Right cardiac atrium (tissue), 5 donors: Measurements from ENCODE around the gene PALB2. TPM values are rescaled to one million over a fixed set of nuclear protein-coding genes. Genes with fewer than 3 reads are reported as not detected.

Experiments
- ATAC-seq, 2 donors: fragments of 200-7000 bp; cut with Tn5 transposase; one replicate each; pipeline versions ENCODE4 v1.8.0 to v1.9.1; 2020; ENCODE audit warnings: moderate library complexity in 2 of 2, mild to moderate bottlenecking in 1 of 2
- DNase-seq, 3 donors: peaks; one replicate each; pipeline ENCODE4 v3.0.0-alpha.2; 2020
- H3K27ac ChIP-seq: one replicate; pipeline ENCODE4 v1.5.1; 2013; ENCODE audit warnings: mild to moderate bottlenecking, low read length, control low read depth, moderate library complexity
- H3K27me3 ChIP-seq: one replicate; pipeline ENCODE4 v1.6.1; 2013; ENCODE audit not compliant: control insufficient read depth, insufficient read depth
- H3K4me1 ChIP-seq: one replicate; pipeline ENCODE4 v1.6.1; 2013; ENCODE audit warnings: low read length; ENCODE audit not compliant: control insufficient read depth, insufficient read depth
- H3K4me3 ChIP-seq: one replicate; pipeline ENCODE4 v1.5.1; 2013; ENCODE audit warnings: low read length, control low read depth
- H3K9me3 ChIP-seq: one replicate; pipeline ENCODE4 v1.6.1; 2013; ENCODE audit warnings: low read length; ENCODE audit not compliant: control insufficient read depth
- WGBS: extraction: QIAGEN DNeasy Blood & Tissue Kit; methylation state at CpG from one replicate; pipeline ENCODE4 v1.1.7; 2013; 5-methylcytosine and 5-hydroxymethylcytosine counted together
- intact Hi-C, 4 donors: fragments of 100-400 bp; cut with DNase I; formaldehyde crosslinking; loops; one replicate each; pipeline versions ENCODE4 v1.11.0 to v1.14.0; 2022 to 2023
- polyA plus RNA-seq: library from polyadenylated mRNA; stranded (reverse); fragments of 200-250 nt; gene quantifications from one replicate; pipeline ENCODE4 v1.2.3, GENCODE V29; 2013
- total RNA-seq, 4 donors: library from RNA; stranded (reverse); fragmentation: NEBNext Ultra II Directional; extraction: Animal tissue kit (Norgen Biotek cat#: 25700); gene quantifications; one replicate each; pipeline ENCODE4 v1.2.1, GENCODE V29; 2021
- donor health status: healthy with polysubstance abuse.
- donor health status: DM: no; HTN: yes; CAD: no.
- donor health status: DM: no; HTN: no; CAD: no.
- donor health status: DM: no; HTN: yes; CAD: no; lungs with severe emphysema.
- donor health status: DM: yes; HTN: yes; CAD: no.

PALB2 gene
- total and polyA plus RNA-seq, 5 donors: 4.1 to 6.8 (median 5.7) TPM

DNA sequence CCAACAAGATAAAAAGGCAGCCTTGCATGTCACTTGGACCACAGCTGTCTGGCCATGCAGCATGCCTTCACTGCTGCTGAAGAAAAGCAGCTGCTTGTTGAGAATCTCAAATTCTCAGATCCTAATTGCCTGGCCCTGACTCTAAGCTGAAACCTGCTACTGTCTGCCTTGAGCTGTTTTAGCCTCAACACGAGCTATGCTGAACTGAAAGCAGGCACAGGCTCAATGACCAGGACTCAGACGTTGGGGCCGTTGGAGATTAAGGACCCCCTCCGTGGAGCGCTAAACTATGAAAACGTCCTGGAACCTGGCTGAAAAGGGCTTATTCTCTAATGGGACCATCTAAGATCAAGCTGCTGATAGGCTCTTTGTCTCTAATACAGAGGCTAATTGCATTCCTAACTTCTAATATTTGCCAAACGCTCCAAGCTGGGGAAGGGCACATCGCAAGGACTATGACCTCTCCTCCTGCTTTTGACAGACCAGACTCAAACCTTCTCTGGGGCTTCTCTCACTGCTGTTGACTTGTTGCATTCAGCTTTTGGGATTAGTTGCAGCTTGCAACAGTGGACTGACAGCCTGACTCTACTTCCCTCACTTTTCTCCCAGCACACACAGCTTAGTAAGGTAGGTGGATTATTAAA lies 33.0 kb upstream of the PALB2 start:
- H3K27ac ChIP-seq: no peak overlapping the region
- H3K4me1 ChIP-seq: peaks cover 2% of the 10 kb centered on the region
- no peak for DNase-seq
- H3K9me3 ChIP-seq: no peaks in the 10 kb centered on the region
- H3K27me3 ChIP-seq: no peaks in the 10 kb centered on the region
- H3K4me3 ChIP-seq: no peak overlapping the region
- intact Hi-C loops: no loop called here
- 60% methylated on average over 8 of the region's 8 CpGs for WGBS
- no peak for ATAC-seq

DNA sequence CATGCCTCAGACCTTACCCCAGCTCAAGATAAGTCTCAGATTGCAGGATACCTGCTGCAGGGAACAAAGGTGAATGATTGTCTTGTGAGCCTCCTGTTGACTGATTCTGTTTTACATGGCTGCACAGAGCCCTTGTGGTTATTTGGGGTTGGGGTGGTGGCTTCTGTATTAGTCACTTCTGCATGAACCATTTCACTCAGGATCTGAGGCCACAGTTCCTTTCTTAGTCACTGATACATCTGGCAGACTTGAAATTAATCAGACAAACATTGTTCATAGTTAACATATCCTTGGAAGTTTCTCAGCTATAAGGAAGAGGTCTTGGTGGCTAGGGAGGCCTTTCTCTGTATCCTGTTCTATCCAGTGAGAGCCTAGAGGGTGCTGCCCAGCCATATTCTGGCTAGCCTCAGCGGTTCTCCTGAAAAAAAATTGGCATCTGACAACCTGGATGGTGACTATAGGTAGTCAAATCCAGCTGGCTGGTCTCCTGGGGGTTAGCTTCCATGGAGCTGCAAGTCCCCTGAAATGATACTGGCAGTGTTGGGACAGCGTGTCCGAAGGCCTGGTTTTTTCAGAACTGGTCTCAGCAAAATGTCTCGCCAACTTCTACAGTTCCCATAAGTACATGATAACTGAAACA lies 29.1 kb upstream of the PALB2 start:
- 92% methylated on average over 4 of the region's 4 CpGs for WGBS
- no peaks in the 10 kb centered on the region for H3K4me1 ChIP-seq
- no peak overlapping the region for H3K27ac ChIP-seq
- no peak overlapping the region for H3K4me3 ChIP-seq
- intact Hi-C loops: no loop called here
- no peaks in the 10 kb centered on the region for H3K27me3 ChIP-seq
- no peak for DNase-seq
- H3K9me3 ChIP-seq: no peaks in the 10 kb centered on the region
- no peak for ATAC-seq

DNA sequence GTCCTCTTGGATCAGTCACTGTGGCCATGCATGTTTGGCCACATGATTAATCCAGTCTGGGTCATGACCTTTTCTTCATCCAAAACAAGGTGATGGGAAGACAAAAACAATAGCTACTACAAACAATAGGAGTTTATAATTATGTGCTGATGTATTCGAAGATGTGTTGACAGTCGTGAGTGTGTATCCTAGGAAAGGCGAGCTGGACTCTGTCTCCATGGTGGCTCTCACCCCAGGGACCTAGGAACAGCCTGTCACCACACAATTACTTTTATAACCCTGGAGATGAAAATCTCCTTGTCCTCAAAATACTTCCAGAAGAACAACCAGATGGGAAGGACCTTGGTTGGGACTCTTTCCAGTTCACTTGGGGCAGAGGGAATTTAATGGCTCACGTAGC lies 27.8 kb upstream of the PALB2 start:
- ATAC-seq: no peak
- 81% methylated on average over 4 of the region's 4 CpGs for WGBS
- no peaks in the 10 kb centered on the region for H3K27me3 ChIP-seq
- H3K9me3 ChIP-seq: no peaks in the 10 kb centered on the region
- H3K4me3 ChIP-seq: no peak overlapping the region
- intact Hi-C loops: no loop called here
- no peak overlapping the region for H3K27ac ChIP-seq
- no peak for DNase-seq
- no peaks in the 10 kb centered on the region for H3K4me1 ChIP-seq

DNA sequence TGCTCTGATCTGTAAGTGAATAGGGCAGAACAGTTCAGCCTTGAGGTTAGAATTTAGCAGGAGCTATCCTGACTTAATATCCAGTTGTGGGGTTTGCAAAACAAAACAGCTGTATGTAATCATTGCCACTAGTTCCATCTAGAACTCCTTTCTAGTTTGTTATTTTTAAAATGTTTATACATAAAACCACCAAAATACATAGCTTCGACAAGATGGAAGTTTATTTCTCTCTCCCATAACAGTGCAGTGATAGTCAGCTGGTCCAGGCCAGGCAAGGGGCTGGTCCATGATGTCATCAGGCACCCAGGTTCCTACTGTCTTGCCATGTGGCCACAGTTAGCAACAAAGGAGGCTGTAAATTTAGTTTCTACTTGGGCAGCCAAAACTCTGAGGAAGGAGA lies 27.1 kb upstream of the PALB2 start:
- Histone ChIP-seq H3K4me1 (no peaks in the 10 kb centered on the region), H3K4me3 (no peak overlapping the region), H3K27me3 (no peaks in the 10 kb centered on the region), H3K27ac (no peak overlapping the region), H3K9me3 (no peaks in the 10 kb centered on the region)
- intact Hi-C loops: no loop called here
- ATAC-seq (no peak), DNase-seq (no peak)
- WGBS: 87% methylated on average over 1 of the region's 1 CpG

DNA sequence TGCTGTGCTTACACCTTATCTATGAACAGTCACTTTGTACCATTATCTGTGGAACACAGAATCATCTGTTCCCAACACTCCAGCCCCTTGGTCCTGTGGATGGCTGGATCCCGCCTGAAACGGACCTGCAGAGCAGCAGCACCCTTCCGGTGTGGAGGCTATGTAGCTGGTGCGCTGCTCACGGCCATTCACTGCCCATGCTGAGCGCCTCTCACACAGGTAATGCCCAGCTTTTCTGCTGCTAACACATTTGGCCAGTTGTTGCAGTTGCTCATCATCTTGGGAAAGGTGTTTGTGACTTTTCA lies 26.2 kb upstream of the PALB2 start:
- DNase-seq (no peak), ATAC-seq (no peak)
- 92% methylated on average over 6 of the region's 6 CpGs for WGBS
- H3K4me3 ChIP-seq: no peak overlapping the region
- H3K9me3 ChIP-seq: no peaks in the 10 kb centered on the region
- no peaks in the 10 kb centered on the region for H3K4me1 ChIP-seq
- H3K27me3 ChIP-seq: no peaks in the 10 kb centered on the region
- intact Hi-C loops: no loop called here
- no peak overlapping the region for H3K27ac ChIP-seq

DNA sequence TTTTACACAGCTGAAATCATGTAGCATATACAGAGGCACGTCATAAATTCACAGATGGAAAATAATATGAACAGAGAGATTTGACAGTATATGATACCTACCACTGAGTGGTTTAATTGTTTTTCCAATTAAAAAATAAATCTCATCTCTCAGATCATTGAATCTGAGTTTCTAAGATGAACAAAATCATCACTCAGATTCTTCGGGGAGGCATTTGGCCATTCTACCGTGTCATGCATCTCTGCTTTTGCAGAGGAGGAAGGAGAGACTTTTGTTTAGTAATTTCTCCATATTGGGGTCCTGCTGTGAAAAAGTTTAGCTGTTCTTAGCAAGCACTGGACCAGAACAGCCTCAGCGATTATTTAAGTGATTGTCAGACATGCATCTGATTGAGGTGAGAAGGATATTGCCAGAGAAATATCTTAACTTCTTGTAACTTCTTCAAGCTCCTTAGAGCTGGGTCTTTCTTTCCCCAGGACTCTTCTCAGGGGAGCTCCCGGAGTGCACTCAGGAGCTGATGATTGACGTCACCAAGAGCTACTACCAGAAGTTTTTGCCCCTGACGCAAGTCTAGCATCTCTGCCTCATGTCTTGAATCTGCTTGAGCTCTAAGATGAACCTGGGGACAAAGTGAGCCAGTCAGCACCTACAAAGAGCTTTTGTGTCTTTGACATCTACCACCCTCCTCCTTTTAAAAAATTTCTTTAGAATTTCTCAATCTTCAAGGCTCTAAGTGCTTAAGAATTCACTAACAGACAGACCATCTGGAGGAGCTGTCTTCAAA lies 25.7 kb upstream of the PALB2 start:
- Histone ChIP-seq H3K4me1 (no peaks in the 10 kb centered on the region), H3K27me3 (no peaks in the 10 kb centered on the region), H3K4me3 (no peak overlapping the region), H3K9me3 (no peaks in the 10 kb centered on the region), H3K27ac (no peak overlapping the region)
- DNase-seq: no peak
- WGBS: 83% methylated on average over 7 of the region's 7 CpGs
- no peak for ATAC-seq
- intact Hi-C loops: no loop called here

DNA sequence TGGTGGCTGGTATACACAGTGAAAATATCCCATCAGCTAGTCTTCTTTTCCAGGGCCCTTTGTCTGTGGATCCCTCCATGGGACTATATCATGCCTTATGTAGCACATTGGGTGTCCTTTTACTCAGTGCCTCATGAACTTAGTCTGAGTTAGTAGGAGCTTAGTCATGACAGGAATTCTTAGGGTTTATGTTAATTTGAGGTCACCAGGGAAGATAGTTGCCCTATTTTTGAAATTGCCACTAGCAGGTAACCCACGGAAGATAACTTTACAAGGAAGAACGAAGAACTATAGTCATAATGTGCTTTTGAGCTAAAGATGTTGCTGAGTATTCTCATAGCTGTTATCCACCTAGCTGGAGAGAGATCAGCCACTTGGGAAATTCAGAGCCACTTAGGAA lies 22.8 kb upstream of the PALB2 start:
- 95% methylated on average over 2 of the region's 2 CpGs for WGBS

DNA sequence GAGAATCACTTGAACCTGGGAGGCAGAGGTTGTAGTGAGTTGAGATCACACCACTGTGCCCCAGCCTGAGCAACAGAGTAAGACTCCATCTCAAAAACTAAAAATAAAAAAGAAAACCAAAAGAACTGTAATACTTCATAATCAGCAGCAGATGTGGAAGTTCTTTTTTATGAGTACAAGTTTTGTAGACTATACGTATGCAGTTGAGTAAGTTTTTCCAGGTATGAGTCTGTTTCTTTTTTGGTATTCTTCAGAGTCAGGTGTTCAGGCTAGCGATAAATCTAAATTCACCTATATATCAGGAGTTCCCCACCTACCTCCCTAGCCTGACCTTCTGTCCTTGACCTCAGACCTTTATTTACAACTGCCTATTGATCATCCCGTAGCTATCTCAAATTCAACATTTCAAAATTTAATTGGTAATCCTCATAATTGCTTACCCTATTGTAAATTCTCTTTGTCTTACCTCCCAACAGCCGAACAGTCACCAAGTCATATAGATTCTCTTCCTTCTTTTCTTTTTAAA lies 10.9 kb upstream of the PALB2 start:
- DNase-seq: no peak
- H3K27me3 ChIP-seq: no peaks in the 10 kb centered on the region
- ATAC-seq: no peak
- no peak overlapping the region for H3K4me3 ChIP-seq
- intact Hi-C loops: no loop called here
- WGBS: 98% methylated on average over 4 of the region's 4 CpGs
- H3K4me1 ChIP-seq: no peaks in the 10 kb centered on the region
- no peak overlapping the region for H3K27ac ChIP-seq
- H3K9me3 ChIP-seq: no peaks in the 10 kb centered on the region

More for the DNA sequence above, 22.8 kb upstream of the PALB2 start:
- H3K4me3 ChIP-seq: no peak overlapping the region
- no peaks in the 10 kb centered on the region for H3K4me1 ChIP-seq
- no peak overlapping the region for H3K27ac ChIP-seq
- DNase-seq (no peak), ATAC-seq (no peak)
- intact Hi-C loops: no loop called here
- H3K9me3 ChIP-seq: no peaks in the 10 kb centered on the region
- no peaks in the 10 kb centered on the region for H3K27me3 ChIP-seq

DNA sequence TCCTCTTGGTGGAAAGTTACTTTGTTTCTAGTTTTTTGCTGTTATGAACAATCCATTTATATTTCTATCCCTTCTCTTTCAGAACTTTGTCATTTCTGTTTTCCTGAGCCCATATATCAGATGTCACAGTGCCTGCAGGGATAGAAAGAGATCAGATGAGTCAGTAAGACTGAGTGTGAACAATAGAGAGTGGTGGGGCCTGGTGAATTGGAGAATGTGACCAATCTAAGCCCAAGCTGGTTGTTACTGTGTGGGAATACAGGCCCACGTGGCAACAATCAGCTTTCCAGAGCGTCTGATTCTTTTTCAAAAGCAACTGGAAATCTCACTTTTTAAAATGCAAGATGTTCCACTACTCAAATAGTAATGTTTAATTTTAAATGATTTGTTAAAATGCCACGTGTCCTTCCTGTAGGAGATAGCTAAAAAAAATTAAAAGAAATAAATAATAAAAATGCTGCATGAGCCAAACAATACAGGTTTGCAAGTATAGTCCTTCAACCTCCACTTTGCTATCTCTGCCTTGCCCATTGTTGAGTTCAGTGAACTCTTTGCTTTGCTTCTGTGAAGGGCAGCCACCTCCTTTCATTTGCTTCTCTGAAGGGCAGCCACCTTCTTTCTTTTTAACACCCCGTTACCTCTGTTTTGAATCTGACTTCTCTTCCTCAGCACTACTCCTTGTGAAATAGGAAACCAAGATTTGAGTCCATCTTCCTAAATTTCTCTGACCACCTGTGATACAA lies 9.7 kb upstream of the PALB2 start:
- Histone ChIP-seq H3K27ac (no peak overlapping the region), H3K27me3 (no peaks in the 10 kb centered on the region), H3K9me3 (no peaks in the 10 kb centered on the region), H3K4me3 (no peak overlapping the region), H3K4me1 (no peaks in the 10 kb centered on the region)
- intact Hi-C loops: no loop called here
- ATAC-seq (no peak), DNase-seq (no peak)
- WGBS: 85% methylated on average over 4 of the region's 4 CpGs

DNA sequence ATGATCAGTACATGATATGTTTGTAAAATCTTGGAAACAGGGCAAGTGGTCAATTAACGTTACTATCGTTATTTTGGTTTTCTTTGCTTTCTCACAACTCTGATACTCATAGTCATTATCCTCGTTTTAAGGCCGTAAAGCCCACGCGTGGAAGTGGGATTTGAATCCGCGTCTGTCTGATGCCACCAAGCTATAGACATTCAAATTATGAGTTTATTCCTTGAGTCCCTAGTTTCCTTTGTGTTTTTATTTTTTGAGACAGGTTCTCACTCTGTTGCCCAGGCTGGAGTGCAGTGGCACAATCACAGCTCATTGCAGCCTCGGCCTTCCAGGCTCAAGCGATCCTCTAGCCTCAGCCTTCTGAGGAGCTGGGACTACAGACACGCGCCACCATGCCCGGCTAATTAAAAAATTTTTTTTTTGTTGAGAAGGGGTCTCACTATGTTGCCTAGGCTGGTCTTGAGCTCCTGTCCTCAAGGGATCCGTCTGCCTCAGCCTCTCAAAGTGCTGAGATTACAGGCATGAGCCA lies 1.2 kb upstream of the PALB2 start:
- no peak for ATAC-seq
- WGBS: 68% methylated on average over 14 of the region's 14 CpGs
- intact Hi-C loops: no loop called here

DNA sequence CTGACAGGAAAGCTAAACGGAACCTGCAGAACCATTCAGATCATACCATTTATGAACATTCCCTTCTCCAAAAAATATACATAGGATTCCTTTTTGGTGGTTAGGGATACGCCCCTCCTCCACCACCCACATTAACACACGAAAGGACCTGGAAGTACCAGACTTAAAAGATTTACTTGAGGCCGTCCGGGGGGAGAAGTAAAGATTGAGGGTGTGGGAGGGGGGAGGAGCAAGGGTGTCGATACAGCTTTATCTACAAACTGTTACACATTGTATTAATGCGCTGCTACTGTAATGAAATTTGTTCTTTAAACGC lies 537 bp downstream of the PALB2 start:
- intact Hi-C loops: no loop called here
- Histone ChIP-seq H3K27me3 (no peaks in the 10 kb centered on the region), H3K4me3 (peak overlapping the region; percentile 76), H3K9me3 (no peaks in the 10 kb centered on the region), H3K27ac (no peak overlapping the region), H3K4me1 (peaks cover 9% of the 10 kb centered on the region)
- 2% methylated on average over 8 of the region's 8 CpGs for WGBS
- DNase-seq (no peak), ATAC-seq (no peak)

More for the DNA sequence above, 1.2 kb upstream of the PALB2 start:
- peak overlapping the region; percentile 76 for H3K4me3 ChIP-seq
- no peaks in the 10 kb centered on the region for H3K9me3 ChIP-seq
- DNase-seq: no peak
- H3K27me3 ChIP-seq: no peaks in the 10 kb centered on the region
- H3K4me1 ChIP-seq: peaks cover 9% of the 10 kb centered on the region
- no peak overlapping the region for H3K27ac ChIP-seq
